Measurements from ENCODE around the gene BCL2A1. TPM values are rescaled to one million over a fixed set of nuclear protein-coding genes. Genes with fewer than 3 reads are reported as not detected.
"Not testable (repeated sequence)": the region's sequence is repeated elsewhere in the genome, so short reads cannot be mapped to it uniquely, and the experiment has no call there.

Gene BCL2A1
- polyA plus RNA-seq, 1 donor from 2014 or later = 75.8 TPM

- H3K27ac Mint-ChIP-seq = no peak overlapping the region
- no peaks in the 10 kb centered on the region for H3K27me3 Mint-ChIP-seq
- peaks cover 16% of the 10 kb centered on the region for H3K36me3 Mint-ChIP-seq
- H3K4me3 Mint-ChIP-seq = peak overlapping the region in 1 of 4 donors; percentile 68
- H3K9me3 Mint-ChIP-seq = peaks cover 14 to 32% (median 22%) of the 10 kb centered on the region in 3 donors
- H3K4me1 Mint-ChIP-seq = peaks cover 0 to 4% (median 2%) of the 10 kb centered on the region in 3 donors
Measured at GRCh38 chr15:79916502-79917132, 54.4 kb downstream of the BCL2A1 start.

- peaks cover 11 to 29% (median 18%) of the 10 kb centered on the region in 3 donors for H3K9me3 Mint-ChIP-seq
- H3K36me3 Mint-ChIP-seq = peaks cover 12% of the 10 kb centered on the region
- not testable (repeated sequence) for H3K4me1 Mint-ChIP-seq, H3K27me3 Mint-ChIP-seq, H3K4me3 Mint-ChIP-seq
- H3K27ac Mint-ChIP-seq = peak overlapping the region in 1 of 3 donors; percentile 16
Measured at GRCh38 chr15:79915776-79916501, 55.1 kb downstream of the BCL2A1 start.

- Mint-ChIP-seq H3K36me3 (peaks cover 12% of the 10 kb centered on the region), H3K9me3 (peaks cover 11 to 35% (median 22%) of the 10 kb centered on the region in 3 donors), H3K27ac (no peak overlapping the region), H3K27me3 (no peaks in the 10 kb centered on the region), H3K4me1 (peaks cover 8 to 11% (median 10%) of the 10 kb centered on the region in 3 donors), H3K4me3 (no peak overlapping the region)
Measured at GRCh38 chr15:79914728-79915127, 56.3 kb downstream of the BCL2A1 start.

Other genes with a start within 250 kb of the BCL2A1 start
- gene MTHFS, start 74.2 kb downstream of the BCL2A1 start, polyA plus RNA-seq = 61.3 TPM
- gene ZFAND6, start 88.5 kb upstream of the BCL2A1 start, polyA plus RNA-seq = 216 TPM
- gene FAH, start 181.8 kb upstream of the BCL2A1 start, polyA plus RNA-seq = 2.5 TPM

Data from IgD-negative memory B cell (primary cell).